ENCODE data around the gene PDZD2. TPM values are rescaled to one million over a fixed set of nuclear protein-coding genes. Genes with fewer than 3 reads are reported as not detected.

Gene PDZD2
- total RNA-seq, 4 donors from 2014 or later: 107 to 195 (median 123) TPM

GRCh38 chr5:31913808-31914207 lies 274.9 kb downstream of the PDZD2 start:
- TF ChIP-seq CTCF (IDR thresholded peaks at IDR 0.05): no peak
- no peak for TF ChIP-seq EP300 (IDR thresholded peaks at IDR 0.05)
- no peak for TF ChIP-seq POLR2A (IDR thresholded peaks at IDR 0.05)
- no peak for TF ChIP-seq POLR2AphosphoS5 (IDR thresholded peaks at IDR 0.05)
- H3K27ac ChIP-seq: no peak overlapping the region
- 50% methylated on average over 2 of the region's 2 CpGs for WGBS
- H3K4me3 ChIP-seq: no peak overlapping the region
- DNase-seq (ENCODE audit: low spot score in 2 of 2): no peak
- no peaks in the 10 kb centered on the region for H3K36me3 ChIP-seq
- H3K9me3 ChIP-seq: no peaks in the 10 kb centered on the region
- peaks cover 29% of the 10 kb centered on the region for H3K4me1 ChIP-seq
- no peaks in the 10 kb centered on the region for H3K27me3 ChIP-seq

GRCh38 chr5:31916327-31916726 lies 277.4 kb downstream of the PDZD2 start:
- 50% methylated on average over 8 of the region's 8 CpGs for WGBS
- H3K9me3 ChIP-seq: no peaks in the 10 kb centered on the region
- peak in 1 of 3 donors; percentile 66 for TF ChIP-seq POLR2AphosphoS5 (IDR thresholded peaks at IDR 0.05)
- TF ChIP-seq POLR2A (IDR thresholded peaks at IDR 0.05): no peak
- peaks cover 29% of the 10 kb centered on the region for H3K4me1 ChIP-seq
- no peaks in the 10 kb centered on the region for H3K27me3 ChIP-seq
- H3K36me3 ChIP-seq: no peaks in the 10 kb centered on the region
- H3K4me3 ChIP-seq: no peak overlapping the region
- peak overlapping the region; percentile 84 for H3K27ac ChIP-seq
- DNase-seq (ENCODE audit: low spot score in 2 of 2): peak; percentile 65 to 67

- Histone ChIP-seq H3K27me3 (no peaks in the 10 kb centered on the region), H3K27ac (no peak overlapping the region), H3K4me3 (no peak overlapping the region), H3K9me3 (no peaks in the 10 kb centered on the region), H3K36me3 (no peaks in the 10 kb centered on the region), H3K4me1 (peaks cover 20% of the 10 kb centered on the region)
- 82% methylated on average over 3 of the region's 3 CpGs for WGBS
- peak in 1 of 2 donors; percentile 29 for DNase-seq (ENCODE audit: low spot score in 2 of 2)
- TF ChIP-seq EP300 (IDR thresholded peaks at IDR 0.05) (no peak), POLR2A (IDR thresholded peaks at IDR 0.05) (no peak), POLR2AphosphoS5 (IDR thresholded peaks at IDR 0.05) (no peak), CTCF (IDR thresholded peaks at IDR 0.05) (no peak)
Measured at GRCh38 chr5:31918739-31919138, 279.8 kb downstream of the PDZD2 start.

- no peak for TF ChIP-seq POLR2AphosphoS5 (IDR thresholded peaks at IDR 0.05)
- no peaks in the 10 kb centered on the region for H3K9me3 ChIP-seq
- no peaks in the 10 kb centered on the region for H3K27me3 ChIP-seq
- H3K4me1 ChIP-seq: peaks cover 7% of the 10 kb centered on the region
- no peaks in the 10 kb centered on the region for H3K36me3 ChIP-seq
- WGBS: 67% methylated on average over 3 of the region's 3 CpGs
- H3K4me3 ChIP-seq: no peak overlapping the region
- no peak overlapping the region for H3K27ac ChIP-seq
- peak in 1 of 2 donors; percentile 49 for DNase-seq (ENCODE audit: low spot score in 2 of 2)
Measured at GRCh38 chr5:31921852-31922305, 282.9 kb downstream of the PDZD2 start.

GRCh38 chr5:31924005-31924404 lies 285.1 kb downstream of the PDZD2 start:
- Histone ChIP-seq H3K27me3 (no peaks in the 10 kb centered on the region), H3K9me3 (no peaks in the 10 kb centered on the region), H3K4me3 (no peak overlapping the region), H3K27ac (no peak overlapping the region), H3K36me3 (no peaks in the 10 kb centered on the region), H3K4me1 (no peaks in the 10 kb centered on the region)
- 80% methylated on average over 5 of the region's 5 CpGs for WGBS
- peak in 1 of 2 donors; percentile 72 for DNase-seq (ENCODE audit: low spot score in 2 of 2)
- no peak for TF ChIP-seq POLR2A (IDR thresholded peaks at IDR 0.05)
- TF ChIP-seq POLR2AphosphoS5 (IDR thresholded peaks at IDR 0.05): no peak
- TF ChIP-seq EP300 (IDR thresholded peaks at IDR 0.05): no peak
- TF ChIP-seq CTCF (IDR thresholded peaks at IDR 0.05): no peak

- Histone ChIP-seq H3K27ac (no peak overlapping the region), H3K36me3 (no peaks in the 10 kb centered on the region), H3K4me1 (peaks cover 16% of the 10 kb centered on the region), H3K27me3 (no peaks in the 10 kb centered on the region), H3K9me3 (no peaks in the 10 kb centered on the region), H3K4me3 (no peak overlapping the region)
- DNase-seq (ENCODE audit: low spot score in 2 of 2): no peak
- TF ChIP-seq CTCF (IDR thresholded peaks at IDR 0.05): no peak
- TF ChIP-seq POLR2A (IDR thresholded peaks at IDR 0.05): no peak
- WGBS: 73% methylated on average over 4 of the region's 4 CpGs
Measured at GRCh38 chr5:31931874-31932273, 292.9 kb downstream of the PDZD2 start.

Measured in suprapubic skin (tissue), 4 donors.